Endothelial cell (in vitro differentiated cells): Measurements from ENCODE around the gene MDK. TPM values are rescaled to one million over a fixed set of nuclear protein-coding genes. Genes with fewer than 3 reads are reported as not detected.

Experiments used
- DNase-seq: peaks from one replicate; pipeline ENCODE4 v3.0.0; 2021; ENCODE audit warnings: low spot score
- H3K27ac Mint-ChIP-seq: one replicate; pipeline ENCODE4 v1.8.0; 2021; ENCODE audit warnings: mixed read lengths, inconsistent platforms; ENCODE audit not compliant: unreplicated experiment
- H3K27me3 Mint-ChIP-seq: one replicate; pipeline ENCODE4 v1.8.0; 2021; ENCODE audit warnings: mild to moderate bottlenecking, moderate library complexity, mixed read lengths, inconsistent platforms; ENCODE audit not compliant: unreplicated experiment
- H3K36me3 Mint-ChIP-seq: one replicate; pipeline ENCODE4 v1.8.0; 2021; ENCODE audit warnings: mild to moderate bottlenecking, low read depth, mixed read lengths, inconsistent platforms; ENCODE audit not compliant: unreplicated experiment
- H3K4me1 Mint-ChIP-seq: one replicate; pipeline ENCODE4 v1.8.0; 2021; ENCODE audit warnings: mild to moderate bottlenecking, mixed read lengths, inconsistent platforms; ENCODE audit not compliant: unreplicated experiment
- H3K4me3 Mint-ChIP-seq: one replicate; pipeline ENCODE4 v1.8.0; 2021; ENCODE audit warnings: mild to moderate bottlenecking, mixed read lengths, inconsistent platforms; ENCODE audit not compliant: unreplicated experiment
- H3K9me3 Mint-ChIP-seq: one replicate; pipeline ENCODE4 v1.8.0; 2021; ENCODE audit warnings: mixed read lengths, inconsistent platforms; ENCODE audit not compliant: unreplicated experiment
- CTCF ChIP-seq: fragments of 200-600 bp; sonication (generic); IDR thresholded peaks from one replicate; pipeline ENCODE4 v1.5.0; 2021; ENCODE audit warnings: antibody characterized with exemption; ENCODE audit not compliant: unreplicated experiment
- total RNA-seq: library from RNA; stranded (reverse); fragmentation: NEBNext Ultra II Directional; extraction: Animal tissue kit (Norgen Biotek cat#: 25700); gene quantifications from one replicate; pipeline ENCODE4 v1.2.1, GENCODE V29; 2021; ENCODE audit not compliant: unreplicated experiment

Gene MDK
- total RNA-seq, 1 donor from 2014 or later, result 553 TPM

DNA sequence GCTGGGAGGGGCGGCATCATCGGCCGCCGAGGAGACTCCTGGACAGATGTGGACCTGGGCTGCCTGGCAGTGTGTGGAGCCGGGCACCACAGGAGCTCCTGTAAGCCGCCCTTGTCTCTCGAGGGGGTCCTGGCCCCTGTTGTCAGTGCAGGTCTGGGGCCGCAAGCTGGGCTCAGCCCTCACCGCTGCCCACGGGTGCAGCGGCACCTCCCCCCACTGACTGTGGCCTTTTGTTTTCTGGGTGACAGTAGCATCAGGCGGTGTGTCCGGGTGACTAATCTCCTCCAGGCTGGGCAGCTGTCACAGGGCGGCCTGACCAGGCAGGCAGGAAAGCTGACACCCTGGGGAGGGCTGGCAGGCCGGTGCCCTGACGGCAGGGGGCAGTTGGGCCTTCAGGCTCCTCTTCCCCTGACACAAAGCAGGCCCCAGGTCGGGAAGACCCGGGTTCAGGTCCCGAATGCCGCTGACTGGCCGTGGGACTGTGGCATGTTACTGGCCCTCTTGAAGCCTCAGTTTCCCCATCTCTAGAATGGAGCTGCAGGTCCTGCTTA, 17.9 kb upstream of the MDK start:
- no peak for DNase-seq
- Mint-ChIP-seq H3K9me3 (no peaks in the 10 kb centered on the region), H3K4me1 (peaks cover 19% of the 10 kb centered on the region), H3K4me3 (no peak overlapping the region), H3K36me3 (peaks cover 8% of the 10 kb centered on the region), H3K27me3 (peaks cover 11% of the 10 kb centered on the region), H3K27ac (peak overlapping the region; percentile 99)
- TF ChIP-seq CTCF, result no peak

GRCh38 chr11:46364056-46364455, 17.4 kb upstream of the MDK start:
- Mint-ChIP-seq H3K4me1 (peaks cover 19% of the 10 kb centered on the region), H3K27me3 (peaks cover 13% of the 10 kb centered on the region), H3K36me3 (peaks cover 11% of the 10 kb centered on the region), H3K27ac (peak overlapping the region; percentile 93), H3K4me3 (no peak overlapping the region), H3K9me3 (no peaks in the 10 kb centered on the region)
- no peak for DNase-seq
- no peak for TF ChIP-seq CTCF

GRCh38 chr11:46364791-46365190, 16.7 kb upstream of the MDK start:
- DNase-seq, result no peak
- no peak for TF ChIP-seq CTCF
- peaks cover 19% of the 10 kb centered on the region for H3K4me1 Mint-ChIP-seq
- H3K27me3 Mint-ChIP-seq, result peaks cover 13% of the 10 kb centered on the region
- peak overlapping the region; percentile 36 for H3K27ac Mint-ChIP-seq
- H3K4me3 Mint-ChIP-seq, result peak overlapping the region; percentile 21
- peaks cover 11% of the 10 kb centered on the region for H3K36me3 Mint-ChIP-seq
- no peaks in the 10 kb centered on the region for H3K9me3 Mint-ChIP-seq

- H3K4me1 Mint-ChIP-seq, result peaks cover 12% of the 10 kb centered on the region
- no peaks in the 10 kb centered on the region for H3K9me3 Mint-ChIP-seq
- no peak for TF ChIP-seq CTCF
- peaks cover 15% of the 10 kb centered on the region for H3K27me3 Mint-ChIP-seq
- no peak overlapping the region for H3K4me3 Mint-ChIP-seq
- no peak overlapping the region for H3K27ac Mint-ChIP-seq
- H3K36me3 Mint-ChIP-seq, result peaks cover 12% of the 10 kb centered on the region
- DNase-seq, result no peak
Measured at GRCh38 chr11:46366260-46366659, 15.2 kb upstream of the MDK start.

DNA sequence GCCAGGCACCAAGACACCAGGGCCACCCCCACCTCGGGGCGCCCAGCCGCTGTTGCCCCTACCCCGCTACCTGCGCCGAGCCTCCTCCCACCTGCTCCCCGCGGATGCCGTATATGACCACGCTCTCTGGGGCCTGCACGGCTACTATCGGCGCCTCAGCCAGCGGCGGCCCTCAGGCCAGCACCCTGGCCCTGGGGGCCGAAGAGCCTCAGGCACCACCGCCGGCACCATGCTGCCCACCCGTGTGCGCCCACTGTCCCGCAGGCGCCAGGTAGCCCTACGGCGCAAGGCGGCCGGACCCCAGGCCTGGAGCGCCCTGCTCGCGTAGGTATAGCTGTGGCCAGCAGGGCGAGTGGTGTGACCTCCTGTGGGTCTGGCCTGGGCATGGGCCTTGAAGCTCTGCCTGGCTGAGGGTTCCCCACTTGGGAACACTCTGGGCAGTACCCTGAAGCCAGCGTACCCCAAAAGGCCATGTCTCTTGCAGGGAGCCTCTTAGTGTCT, 14.8 kb upstream of the MDK start:
- no peak for TF ChIP-seq CTCF
- Mint-ChIP-seq H3K4me3 (no peak overlapping the region), H3K9me3 (no peaks in the 10 kb centered on the region), H3K36me3 (peaks cover 12% of the 10 kb centered on the region), H3K27me3 (peaks cover 14% of the 10 kb centered on the region), H3K4me1 (peaks cover 11% of the 10 kb centered on the region), H3K27ac (no peak overlapping the region)
- no peak for DNase-seq
